Left renal cortex interstitium (tissue), 4 donors: Measurements from ENCODE around the gene TMEM35A. TPM values are rescaled to one million over a fixed set of nuclear protein-coding genes. Genes with fewer than 3 reads are reported as not detected.
"Not testable (repeated sequence)": the region's sequence is repeated elsewhere in the genome, so short reads cannot be mapped to it uniquely, and the experiment has no call there.

Experiments used
- DNase-seq, 4 donors: peaks; one replicate each; pipeline ENCODE4 v3.0.0-alpha.2; 2013; ENCODE audit warnings: low read depth in 4 of 4, low spot score in 2 of 4, missing footprints in 1 of 4
- polyA plus RNA-seq, 4 donors: library from polyadenylated mRNA; unstranded; fragments of 120-200 nt; gene quantifications; one replicate each; pipeline ENCODE4 v1.2.1, GENCODE V29; 2013; ENCODE audit not compliant: insufficient read length in 4 of 4

TMEM35A gene
- polyA plus RNA-seq = 1 to 10 TPM; 7.2 to 9.7 (median 8.5) TPM

- peak in 2 of 4 donors; percentile 19 to 20 for DNase-seq
These were observed at the start of gene TMEM35A for GRCh38 chrX:101078716-101079598. Gene TMEM35A, plus strand, starts transcription at chrX:101078879. Its CDS starts 124 bp downstream, at chrX:101079003.

GRCh38 chrX:101029665-101030064 lies 49.0 kb upstream of the TMEM35A start:
- DNase-seq = no peak

GRCh38 chrX:101037231-101037630 lies 41.4 kb upstream of the TMEM35A start:
- DNase-seq = no peak

- DNase-seq = no peak
These were observed 38.5 kb upstream of the TMEM35A start for GRCh38 chrX:101040197-101040596.

- DNase-seq = peak in 2 of 4 donors; percentile 1 to 4
These were observed 27.5 kb upstream of the TMEM35A start for GRCh38 chrX:101051153-101051548.

GRCh38 chrX:101051549-101052302 lies 27.0 kb upstream of the TMEM35A start, which contains the start of gene TRMT2B:
Gene TRMT2B, minus strand, starts transcription at chrX:101052111. Its CDS starts 9,822 bp downstream, at chrX:101042289.
- DNase-seq = peak; percentile 9 to 49 (median 36)

- DNase-seq = not testable (repeated sequence)
These were observed 22.1 kb upstream of the TMEM35A start for GRCh38 chrX:101056551-101056950.

- DNase-seq = no peak
These were observed 21.5 kb upstream of the TMEM35A start for GRCh38 chrX:101057093-101057714.

GRCh38 chrX:101062176-101062575 lies 16.5 kb upstream of the TMEM35A start:
- DNase-seq = no peak

GRCh38 chrX:101071582-101071981 lies 7.1 kb upstream of the TMEM35A start:
- DNase-seq = no peak

- no peak for DNase-seq
These were observed 1.1 kb downstream of the TMEM35A start for GRCh38 chrX:101079736-101080270.

- DNase-seq = no peak
These were observed 1.8 kb downstream of the TMEM35A start for GRCh38 chrX:101080326-101081124.

- DNase-seq = no peak
These were observed 2.6 kb downstream of the TMEM35A start for GRCh38 chrX:101081231-101081630.

GRCh38 chrX:101091817-101092216 lies 13.1 kb downstream of the TMEM35A start:
- DNase-seq = no peak

- DNase-seq = peak; percentile 58 to 83 (median 74)
These were observed 19.1 kb downstream of the TMEM35A start, which contains the start of gene CENPI for GRCh38 chrX:101097546-101098453. Gene CENPI, plus strand, starts transcription at chrX:101098204. Its CDS starts 2,867 bp downstream, at chrX:101101071.

- DNase-seq = no peak
These were observed 29.6 kb downstream of the TMEM35A start for GRCh38 chrX:101108284-101108683.

- no peak for DNase-seq
These were observed 39.0 kb downstream of the TMEM35A start for GRCh38 chrX:101117701-101118100.

- DNase-seq = no peak
These were observed 57.6 kb downstream of the TMEM35A start for GRCh38 chrX:101136235-101136634.
